A549 (cell line): Measurements from ENCODE around the gene DPM1. TPM values are rescaled to one million over a fixed set of nuclear protein-coding genes. Genes with fewer than 3 reads are reported as not detected.

ENCODE experiments used
- ATAC-seq, 2 experiments: fragments of 200-7000 bp in 1 of 2; fragments of >200 bp in 1 of 2; cut with Nextera tagmentation in 1 of 2; cut with Tn5 transposase in 1 of 2; 3 replicates each; pipeline versions ENCODE4 v1.8.0 to v1.9.1; 2018 to 2020; ENCODE audit warnings: mild to moderate bottlenecking in 1 of 2, moderate library complexity in 1 of 2
- CTCF ChIA-PET: fragments of 300-600 bp; sonication (Branson Sonifier 250); formaldehyde crosslinking; extraction: SDS; loops from one replicate; lab custom pipeline; 2021; ENCODE audit warnings: antibody characterized with exemption, inconsistent platforms; lab: Yijun Ruan, JAX
- POLR2A ChIA-PET: fragments of 350-600 bp; formaldehyde crosslinking; extraction: SDS; loops from one replicate; lab custom pipeline; 2021; ENCODE audit warnings: antibody characterized with exemption, inconsistent platforms; lab: Yijun Ruan, JAX
- DNase-seq, 2 experiments: peaks; one replicate each; pipeline versions ENCODE4 v3.0.0 to v3.0.0-alpha.2; 2011 to 2016; ENCODE audit warnings: low read depth in 1 of 2, low spot score in 1 of 2
- FAIRE-seq: peaks from 2 replicates; lab custom pipeline; 2011; peaks lifted over from hg19 to GRCh38; lab: Jason Lieb, UNC
- H3K27ac ChIP-seq, 2 experiments: fragments of >200 bp; sonication (Bioruptor Twin); formaldehyde crosslinking; 3 replicates each; pipeline ENCODE4 v1.5.1; 2016 to 2017
- H3K4me1 ChIP-seq: fragments of >200 bp; sonication (Bioruptor Twin); formaldehyde crosslinking; 3 replicates; pipeline ENCODE4 v1.6.1; 2016
- H3K4me2 ChIP-seq: fragments of >200 bp; sonication (Bioruptor Twin); formaldehyde crosslinking; 3 replicates; pipeline ENCODE4 v1.6.1; 2016
- H3K4me3 ChIP-seq: fragments of >200 bp; sonication (Bioruptor Twin); formaldehyde crosslinking; 3 replicates; pipeline ENCODE4 v1.5.1; 2016
- H3K9me3 ChIP-seq: fragments of >200 bp; sonication (Bioruptor Twin); formaldehyde crosslinking; 3 replicates; pipeline ENCODE4 v1.6.1; 2016
- CBX2 ChIP-seq: fragments of 200-600 bp; sonication (generic); IDR thresholded peaks from 2 replicates; pipeline ENCODE4 v1.6.1; 2016; ENCODE audit warnings: low read depth, mild to moderate bottlenecking, borderline replicate concordance
- CEBPB ChIP-seq, 2 experiments: fragments of >200 bp in 1 of 2; sonication (Bioruptor Twin) in 1 of 2; formaldehyde crosslinking in 1 of 2; IDR thresholded peaks; 2 replicates each; pipeline ENCODE4 v1.6.1; 2012 to 2016
- CHD4 ChIP-seq: fragments of 200-600 bp; sonication (generic); IDR thresholded peaks from 2 replicates; pipeline ENCODE4 v1.6.1; 2016; ENCODE audit warnings: antibody characterized with exemption, mild to moderate bottlenecking, borderline replicate concordance
- EHF ChIP-seq: fragments of 250-450 bp; sonication (Bioruptor Pico); IDR thresholded peaks from 2 replicates; pipeline ENCODE4 v1.5.0; 2020; ENCODE audit warnings: mild to moderate bottlenecking
- EHMT2 ChIP-seq: fragments of 200-600 bp; sonication (generic); IDR thresholded peaks from 2 replicates; pipeline ENCODE4 v1.6.1; 2016; ENCODE audit warnings: antibody characterized with exemption, low read depth, mild to moderate bottlenecking, moderate library complexity
- EP300 ChIP-seq, 2 experiments: fragments of >200 bp; sonication (Bioruptor Twin); formaldehyde crosslinking; IDR thresholded peaks; 2 replicates in 1 of 2; 3 replicates in 1 of 2; pipeline ENCODE4 v1.6.1; 2016 to 2017
- FOSB ChIP-seq: fragments of 250-450 bp; sonication (Bioruptor Pico); IDR thresholded peaks from 2 replicates; pipeline ENCODE4 v1.5.0; 2020; ENCODE audit warnings: mild to moderate bottlenecking, moderate library complexity
- FOSL2 ChIP-seq, 2 experiments: fragments of 450-650 bp in 1 of 2; fragments of >200 bp in 1 of 2; sonication (Bioruptor Twin) in 1 of 2; formaldehyde crosslinking; IDR thresholded peaks; 2 replicates each; pipeline versions ENCODE4 v1.5.0 to v1.6.1; 2016 to 2020; ENCODE audit warnings: mild to moderate bottlenecking in 1 of 2, moderate library complexity in 1 of 2
- FOXS1 ChIP-seq: fragments of 250-450 bp; sonication (Bioruptor Pico); IDR thresholded peaks from 2 replicates; pipeline ENCODE4 v1.5.0; 2020; ENCODE audit warnings: mild to moderate bottlenecking, moderate library complexity
- GATA3 ChIP-seq: IDR thresholded peaks from 2 replicates; pipeline ENCODE4 v1.6.1; 2012; ENCODE audit warnings: borderline replicate concordance
- HDAC2 ChIP-seq: fragments of 200-600 bp; sonication (generic); IDR thresholded peaks from 2 replicates; pipeline ENCODE4 v1.6.1; 2016
- HEYL ChIP-seq: fragments of 250-450 bp; sonication (Bioruptor Pico); IDR thresholded peaks from 2 replicates; pipeline ENCODE4 v1.8.0; 2021; ENCODE audit warnings: mild to moderate bottlenecking, moderate library complexity
- HOXB5 ChIP-seq: fragments of 250-450 bp; sonication (Bioruptor Pico); IDR thresholded peaks from 2 replicates; pipeline ENCODE4 v1.5.0; 2020; ENCODE audit warnings: mild to moderate bottlenecking, moderate library complexity
- KDM1A ChIP-seq: fragments of 200-600 bp; sonication (generic); IDR thresholded peaks from 2 replicates; pipeline ENCODE4 v1.6.1; 2016; ENCODE audit warnings: low read depth, mild to moderate bottlenecking
- KDM5A ChIP-seq: fragments of 200-600 bp; sonication (generic); IDR thresholded peaks from 2 replicates; pipeline ENCODE4 v1.6.1; 2016; ENCODE audit warnings: antibody characterized with exemption, mild to moderate bottlenecking
- MAFK ChIP-seq: fragments of 450-650 bp; IDR thresholded peaks from 2 replicates; pipeline ENCODE4 v1.6.1; 2014; ENCODE audit not compliant: partially characterized antibody
- MYC ChIP-seq: IDR thresholded peaks from 2 replicates; pipeline ENCODE4 v1.6.1; 2012; ENCODE audit warnings: mild to moderate bottlenecking, inconsistent platforms, low read length, improper control_type of control experiment, borderline replicate concordance
- NFE2L2 ChIP-seq: fragments of 150-350 bp; conservative IDR thresholded peaks from 2 replicates; pipeline ENCODE4 v1.6.1; 2014; ENCODE audit warnings: low read length
- NR3C1 ChIP-seq: fragments of >200 bp; sonication (Bioruptor Twin); formaldehyde crosslinking; IDR thresholded peaks from 3 replicates; pipeline ENCODE4 v1.6.1; 2017
- RCOR1 ChIP-seq: fragments of 150-350 bp; IDR thresholded peaks from 2 replicates; pipeline ENCODE4 v1.6.1; 2014; ENCODE audit warnings: antibody characterized with exemption, low read length, low read depth
- SMC3 ChIP-seq: fragments of >200 bp; sonication (Bioruptor Twin); formaldehyde crosslinking; IDR thresholded peaks from 3 replicates; pipeline ENCODE4 v1.6.1; 2018; ENCODE audit warnings: inconsistent platforms
- SREBF2 ChIP-seq: fragments of 450-650 bp; IDR thresholded peaks from 2 replicates; pipeline ENCODE4 v1.6.1; 2014; ENCODE audit warnings: mild to moderate bottlenecking, moderate library complexity
- TP53 ChIP-seq: fragments of 250-450 bp; sonication (Bioruptor Pico); IDR thresholded peaks from 2 replicates; pipeline ENCODE4 v1.5.0; 2021; ENCODE audit warnings: mild to moderate bottlenecking, moderate library complexity
- ZC3H11A ChIP-seq: fragments of 450-650 bp; IDR thresholded peaks from 2 replicates; pipeline ENCODE4 v1.6.1; 2014; ENCODE audit warnings: antibody characterized with exemption, mild to moderate bottlenecking
- ZNF302 ChIP-seq: fragments of 250-450 bp; sonication (Bioruptor Pico); IDR thresholded peaks from 2 replicates; pipeline ENCODE4 v1.9.0; 2021; ENCODE audit warnings: inconsistent platforms, mild to moderate bottlenecking, moderate library complexity
- ZSCAN20 ChIP-seq: fragments of 250-450 bp; sonication (Bioruptor Pico); IDR thresholded peaks from 2 replicates; pipeline ENCODE4 v1.8.0; 2022; ENCODE audit warnings: mild to moderate bottlenecking, moderate library complexity
- WGBS: methylation state at CpG from one replicate; pipeline ENCODE4 v1.1.6; 2017; ENCODE audit errors: missing lambda C conversion rate; 5-methylcytosine and 5-hydroxymethylcytosine counted together
- polyA plus RNA-seq, 4 experiments: library from polyadenylated mRNA; depleted of rRNA in 3 of 4; stranded (reverse); fragments of >200 nt; fragmentation: RNase III in 1 of 4; extraction: RNeasy Plus Mini Kit Qiagen cat#74134 plus additional on column Dnase treatment in 1 of 4; gene quantifications; 2 replicates in 3 of 4; 3 replicates in 1 of 4; pipeline ENCODE4 v1.2.3, GENCODE V29; 2011 to 2017
- TF ChIP-seq, protein P1 (sequence below): fragments of >200 bp; sonication (Bioruptor Twin); formaldehyde crosslinking; IDR thresholded peaks from 3 replicates; pipeline ENCODE4 v1.5.1; 2016
- TF ChIP-seq, protein P2 (sequence below): fragments of >200 bp; sonication (Bioruptor Twin); formaldehyde crosslinking; IDR thresholded peaks from 3 replicates; pipeline ENCODE4 v1.6.1; 2016
- TF ChIP-seq, protein P3 (sequence below): fragments of 250-450 bp; sonication (Bioruptor Pico); IDR thresholded peaks from 2 replicates; pipeline ENCODE4 v1.5.0; 2020; ENCODE audit warnings: low read depth, mild to moderate bottlenecking, moderate library complexity
- TF ChIP-seq, protein P4 (sequence below): IDR thresholded peaks from 2 replicates; pipeline ENCODE4 v1.6.1; 2012
- TF ChIP-seq, protein P5 (sequence below): fragments of >200 bp; sonication (Bioruptor Twin); formaldehyde crosslinking; IDR thresholded peaks from 2 replicates; pipeline ENCODE4 v1.6.1; 2016

Gene DPM1
- polyA plus RNA-seq, 2 of the 4 experiments (the other 2 are of a cell fraction): 104 to 106 TPM

DNA sequence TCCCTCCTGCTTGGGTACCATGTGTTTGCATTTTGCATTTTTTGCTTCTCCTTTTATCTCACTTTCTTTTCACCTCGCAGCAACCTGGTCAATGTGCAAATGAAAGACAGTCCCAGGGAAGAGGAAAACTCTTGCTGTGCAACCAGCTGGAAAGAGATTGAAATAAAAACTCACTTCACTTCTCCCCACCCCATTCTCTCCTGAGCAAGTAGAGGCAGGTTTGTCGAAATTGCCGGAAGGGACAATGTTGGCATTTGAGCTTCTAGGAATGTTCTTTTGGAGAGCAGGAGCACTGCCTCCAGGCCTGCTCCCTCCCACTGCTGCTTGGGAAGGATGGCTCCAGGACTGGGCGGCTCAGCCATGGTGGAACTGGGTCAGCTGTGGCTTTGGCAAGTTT is 34.0 kb upstream of the DPM1 start:
- Histone ChIP-seq H3K27ac (peak overlapping the region in 1 of 2 experiments; percentile 8; a peak in 2 of 6 replicates), H3K4me3 (no peak overlapping the region), H3K4me2 (no peak overlapping the region), H3K4me1 (peaks cover 9% of the 10 kb centered on the region), H3K9me3 (no peaks in the 10 kb centered on the region)
- FAIRE-seq: no peak
- DNase-seq: no peak
- ATAC-seq: no peak
- POLR2A ChIA-PET: no interaction called here
- 80% methylated on average over 4 of the region's 4 CpGs for WGBS
- CTCF ChIA-PET: interaction anchor here (0.6 to 20.8 kb wide), 25 partner anchors 10 to 729 kb away, joined by 3 to 565 read pairs (median 5); no protein-coding TSS in a partner anchor
- TF ChIP-seq CEBPB (IDR thresholded peaks at IDR 0.05) (no peak), GATA3 (no peak), NFE2L2 (no peak), MYC (no peak), CBX2 (no peak), TP53 (CRISPR knock-in tag) (no peak), MAFK (no peak), HOXB5 (no peak), RCOR1 (no peak), FOSL2 (IDR thresholded peaks at IDR 0.05) (no peak), FOSL2 (CRISPR knock-in tag; IDR thresholded peaks at IDR 0.05) (no peak), SMC3 (no peak), NR3C1 (no peak), HDAC2 (no peak), KDM1A (no peak)
- TF ChIP-seq, protein P1, sequence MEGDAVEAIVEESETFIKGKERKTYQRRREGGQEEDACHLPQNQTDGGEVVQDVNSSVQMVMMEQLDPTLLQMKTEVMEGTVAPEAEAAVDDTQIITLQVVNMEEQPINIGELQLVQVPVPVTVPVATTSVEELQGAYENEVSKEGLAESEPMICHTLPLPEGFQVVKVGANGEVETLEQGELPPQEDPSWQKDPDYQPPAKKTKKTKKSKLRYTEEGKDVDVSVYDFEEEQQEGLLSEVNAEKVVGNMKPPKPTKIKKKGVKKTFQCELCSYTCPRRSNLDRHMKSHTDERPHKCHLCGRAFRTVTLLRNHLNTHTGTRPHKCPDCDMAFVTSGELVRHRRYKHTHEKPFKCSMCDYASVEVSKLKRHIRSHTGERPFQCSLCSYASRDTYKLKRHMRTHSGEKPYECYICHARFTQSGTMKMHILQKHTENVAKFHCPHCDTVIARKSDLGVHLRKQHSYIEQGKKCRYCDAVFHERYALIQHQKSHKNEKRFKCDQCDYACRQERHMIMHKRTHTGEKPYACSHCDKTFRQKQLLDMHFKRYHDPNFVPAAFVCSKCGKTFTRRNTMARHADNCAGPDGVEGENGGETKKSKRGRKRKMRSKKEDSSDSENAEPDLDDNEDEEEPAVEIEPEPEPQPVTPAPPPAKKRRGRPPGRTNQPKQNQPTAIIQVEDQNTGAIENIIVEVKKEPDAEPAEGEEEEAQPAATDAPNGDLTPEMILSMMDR: no peak
- TF ChIP-seq, protein P2, sequence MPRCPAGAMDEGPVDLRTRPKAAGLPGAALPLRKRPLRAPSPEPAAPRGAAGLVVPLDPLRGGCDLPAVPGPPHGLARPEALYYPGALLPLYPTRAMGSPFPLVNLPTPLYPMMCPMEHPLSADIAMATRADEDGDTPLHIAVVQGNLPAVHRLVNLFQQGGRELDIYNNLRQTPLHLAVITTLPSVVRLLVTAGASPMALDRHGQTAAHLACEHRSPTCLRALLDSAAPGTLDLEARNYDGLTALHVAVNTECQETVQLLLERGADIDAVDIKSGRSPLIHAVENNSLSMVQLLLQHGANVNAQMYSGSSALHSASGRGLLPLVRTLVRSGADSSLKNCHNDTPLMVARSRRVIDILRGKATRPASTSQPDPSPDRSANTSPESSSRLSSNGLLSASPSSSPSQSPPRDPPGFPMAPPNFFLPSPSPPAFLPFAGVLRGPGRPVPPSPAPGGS: no peak

DNA sequence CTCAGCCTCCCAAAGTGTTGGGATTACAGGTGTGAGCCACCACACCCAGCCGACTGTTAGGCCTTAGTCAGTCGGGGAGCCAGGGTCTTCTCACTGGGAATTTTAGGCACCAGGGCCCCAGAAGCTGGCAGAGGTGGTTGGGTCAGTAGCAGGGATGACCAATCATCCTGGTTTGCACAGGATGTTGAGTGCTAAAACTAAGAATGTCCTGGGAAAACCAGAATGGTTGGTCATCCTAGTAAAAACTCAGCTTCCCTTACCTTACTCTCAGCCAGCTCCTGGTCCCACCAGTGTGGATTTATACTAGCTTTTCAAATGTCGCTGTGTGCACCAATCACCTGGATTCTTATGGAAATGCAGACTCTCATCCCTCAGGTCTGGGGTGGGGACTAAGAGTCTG is 32.7 kb upstream of the DPM1 start:
- no peak overlapping the region for H3K4me3 ChIP-seq
- POLR2A ChIA-PET: no interaction called here
- H3K9me3 ChIP-seq: no peaks in the 10 kb centered on the region
- H3K4me1 ChIP-seq: no peaks in the 10 kb centered on the region
- TF ChIP-seq, protein P3, sequence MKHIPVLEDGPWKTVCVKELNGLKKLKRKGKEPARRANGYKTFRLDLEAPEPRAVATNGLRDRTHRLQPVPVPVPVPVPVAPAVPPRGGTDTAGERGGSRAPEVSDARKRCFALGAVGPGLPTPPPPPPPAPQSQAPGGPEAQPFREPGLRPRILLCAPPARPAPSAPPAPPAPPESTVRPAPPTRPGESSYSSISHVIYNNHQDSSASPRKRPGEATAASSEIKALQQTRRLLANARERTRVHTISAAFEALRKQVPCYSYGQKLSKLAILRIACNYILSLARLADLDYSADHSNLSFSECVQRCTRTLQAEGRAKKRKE (CRISPR knock-in tag): no peak
- TF ChIP-seq ZSCAN20 (CRISPR knock-in tag) (no peak), EHF (no peak), ZC3H11A (no peak), SREBF2 (no peak), NR3C1 (no peak), FOSB (no peak), HOXB5 (no peak), HEYL (CRISPR knock-in tag) (no peak), ZNF302 (CRISPR knock-in tag) (no peak), FOXS1 (CRISPR knock-in tag) (no peak), MYC (no peak), EHMT2 (no peak), EP300 (IDR thresholded peaks at IDR 0.05) (no peak), CHD4 (no peak), KDM5A (no peak)
- TF ChIP-seq, protein P4, sequence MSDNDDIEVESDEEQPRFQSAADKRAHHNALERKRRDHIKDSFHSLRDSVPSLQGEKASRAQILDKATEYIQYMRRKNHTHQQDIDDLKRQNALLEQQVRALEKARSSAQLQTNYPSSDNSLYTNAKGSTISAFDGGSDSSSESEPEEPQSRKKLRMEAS: no peak
- TF ChIP-seq, protein P1: no peak
- TF ChIP-seq, protein P5, sequence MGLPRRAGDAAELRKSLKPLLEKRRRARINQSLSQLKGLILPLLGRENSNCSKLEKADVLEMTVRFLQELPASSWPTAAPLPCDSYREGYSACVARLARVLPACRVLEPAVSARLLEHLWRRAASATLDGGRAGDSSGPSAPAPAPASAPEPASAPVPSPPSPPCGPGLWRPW: no peak
- TF ChIP-seq, all 56 proteins: peak for 0
- CTCF ChIA-PET: interaction anchor here (1.1 to 20.8 kb wide), 7 partner anchors 9 to 634 kb away, joined by 3 to 565 read pairs (median 9); no protein-coding TSS in a partner anchor
- no peak for ATAC-seq
- Histone ChIP-seq H3K27ac (no peak overlapping the region), H3K4me2 (no peak overlapping the region)
- DNase-seq: no peak
- 88% methylated on average over 1 of the region's 3 CpGs for WGBS
- no peak for FAIRE-seq
